ENCODE data around the gene PHF8. TPM values are rescaled to one million over a fixed set of nuclear protein-coding genes. Genes with fewer than 3 reads are reported as not detected.

PHF8 gene
- total and polyA plus RNA-seq, 10 donors: 4.8 to 53.5 (median 36.2) TPM

- 0 to 64% (median 8%) methylated on average over 7 to 43 of the region's 43 CpGs for WGBS, 5 donors
- peaks cover 0 to 23% (median 9%) of the 10 kb centered on the region in 6 donors for H3K4me1 ChIP-seq
- peak overlapping the region; percentile 84 to 98 (median 95) for H3K27ac ChIP-seq
- DNase-seq: peak; percentile 91
- H3K27me3 ChIP-seq (replicated peaks in 1 of 7): no peaks in the 10 kb centered on the region
- no peak for TF ChIP-seq POLR2AphosphoS5 (IDR thresholded peaks at IDR 0.05)
- no peak for TF ChIP-seq POLR2A (IDR thresholded peaks at IDR 0.05)
- TF ChIP-seq CTCF (IDR thresholded peaks at IDR 0.05 in 8 of 11, conservative IDR thresholded peaks at IDR 0.05 in 3 of 11): no peak
- H3K9me3 ChIP-seq: no peaks in the 10 kb centered on the region
- H3K4me3 ChIP-seq: peak overlapping the region; percentile 52 to 76 (median 56)
- H3K36me3 ChIP-seq: peaks cover 0 to 34% (median 12%) of the 10 kb centered on the region in 6 donors
- intact Hi-C loops (cut with DNase I; ENCODE audit: low total_unique reads): loop anchor here (10.0 kb wide), 2 partner anchors 141 to 491 kb away; partner anchors contain the start of genes FAM120C and GNL3L
These were observed 640 bp downstream of the PHF8 start for GRCh38 chrX:54043541-54044125.

- H3K4me1 ChIP-seq: peaks cover 0 to 23% (median 9%) of the 10 kb centered on the region in 6 donors
These were observed 1.2 kb downstream of the PHF8 start for GRCh38 chrX:54043056-54043455.

GRCh38 chrX:54042609-54043021 is 1.7 kb downstream of the PHF8 start:
- intact Hi-C loops (cut with DNase I; ENCODE audit: low total_unique reads): loop anchor here (10.0 kb wide), 2 partner anchors 142 to 492 kb away; partner anchors contain the start of genes FAM120C and GNL3L
- Histone ChIP-seq H3K9me3 (no peaks in the 10 kb centered on the region), H3K4me3 (peak overlapping the region; percentile 52 to 76 (median 56)), H3K36me3 (peaks cover 0 to 44% (median 12%) of the 10 kb centered on the region in 6 donors), H3K27me3 (replicated peaks in 1 of 7) (no peaks in the 10 kb centered on the region), H3K4me1 (peaks cover 0 to 23% (median 9%) of the 10 kb centered on the region in 6 donors), H3K27ac (peak overlapping the region in 6 of 8 donors; percentile 94 to 98 (median 96))
- DNase-seq: peak; percentile 82
- TF ChIP-seq POLR2AphosphoS5 (IDR thresholded peaks at IDR 0.05) (peak in 1 of 3 donors; percentile 31), POLR2A (IDR thresholded peaks at IDR 0.05) (no peak), CTCF (IDR thresholded peaks at IDR 0.05 in 8 of 11, conservative IDR thresholded peaks at IDR 0.05 in 3 of 11) (peak in 3 of 11 experiments; percentile 19 to 40 (median 37))
- WGBS, 5 donors: 4 to 42% (median 13%) methylated on average over 5 to 26 of the region's 26 CpGs

More at GRCh38 chrX:54043056-54043455, 1.2 kb downstream of the PHF8 start:
- DNase-seq: no peak
- Histone ChIP-seq H3K9me3 (no peaks in the 10 kb centered on the region), H3K27ac (peak overlapping the region in 7 of 8 donors; percentile 94 to 98 (median 95)), H3K36me3 (peaks cover 0 to 40% (median 12%) of the 10 kb centered on the region in 6 donors), H3K4me3 (peak overlapping the region; percentile 52 to 76 (median 56)), H3K27me3 (replicated peaks in 1 of 7) (no peaks in the 10 kb centered on the region)
- WGBS, 5 donors: 0 to 40% (median 2%) methylated on average over 9 to 11 of the region's 11 CpGs
- intact Hi-C loops (cut with DNase I; ENCODE audit: low total_unique reads): loop anchor here (10.0 kb wide), 2 partner anchors 142 to 492 kb away; partner anchors contain the start of genes FAM120C and GNL3L
- TF ChIP-seq POLR2A (IDR thresholded peaks at IDR 0.05): no peak
- no peak for TF ChIP-seq CTCF (IDR thresholded peaks at IDR 0.05 in 8 of 11, conservative IDR thresholded peaks at IDR 0.05 in 3 of 11)
- TF ChIP-seq POLR2AphosphoS5 (IDR thresholded peaks at IDR 0.05): no peak

GRCh38 chrX:54030329-54030728 is 13.9 kb downstream of the PHF8 start:
- Histone ChIP-seq H3K4me1 (no peaks in the 10 kb centered on the region), H3K36me3 (peaks cover 0 to 100% (median 18%) of the 10 kb centered on the region in 6 donors), H3K27ac (no peak overlapping the region), H3K4me3 (no peak overlapping the region), H3K9me3 (no peaks in the 10 kb centered on the region), H3K27me3 (replicated peaks in 1 of 7) (no peaks in the 10 kb centered on the region)
- TF ChIP-seq CTCF (IDR thresholded peaks at IDR 0.05 in 8 of 11, conservative IDR thresholded peaks at IDR 0.05 in 3 of 11) (no peak), POLR2AphosphoS5 (IDR thresholded peaks at IDR 0.05) (no peak), POLR2A (IDR thresholded peaks at IDR 0.05) (no peak)
- DNase-seq: no peak
- 77 to 98% (median 96%) methylated on average over 4 of the region's 4 CpGs for WGBS, 5 donors
- intact Hi-C loops (cut with DNase I; ENCODE audit: low total_unique reads): no loop called here
